Omental fat pad (tissue), 4 donors: Measurements from ENCODE around the gene MYO16. TPM values are rescaled to one million over a fixed set of nuclear protein-coding genes. Genes with fewer than 3 reads are reported as not detected.
A peak's percentile ranks its signal among the peaks of the same experiment; 100 is the strongest.
"Not testable (repeated sequence)": the region's sequence is repeated elsewhere in the genome, so short reads cannot be mapped to it uniquely, and the experiment has no call there.

Experiments used
- ATAC-seq: fragments of 150-250 bp; one replicate; pipeline ENCODE4 v1.9.1; 2016; ENCODE audit warnings: mild to moderate bottlenecking, moderate library complexity; ENCODE audit not compliant: low FRiP score
- DNase-seq: peaks from one replicate; pipeline ENCODE4 v3.0.0-alpha.2; 2019; ENCODE audit warnings: low spot score
- CTCF ChIP-seq, 3 donors: fragments of 450-650 bp; IDR thresholded peaks; one replicate each; pipeline ENCODE4 v1.5.1; 2016 to 2017; ENCODE audit warnings: antibody characterized with exemption in 3 of 3, mild to moderate bottlenecking in 3 of 3, moderate library complexity in 2 of 3
- total RNA-seq, 4 donors: library from RNA; depleted of rRNA; stranded (reverse); fragments of >200 nt; gene quantifications; one replicate each; pipeline ENCODE4 v1.1.0, GENCODE V29; 2016

Gene MYO16
- total RNA-seq, 4 donors from 2014 or later = 0.48 to 1.9 (median 0.93) TPM; not detected in 1

- no peak for ATAC-seq
- TF ChIP-seq CTCF (IDR thresholded peaks at IDR 0.05) = no peak
Observed at GRCh38 chr13:108889324-108889984, 260.0 kb downstream of the MYO16 start.

GRCh38 chr13:108895220-108895704 lies 265.9 kb downstream of the MYO16 start:
- no peak for ATAC-seq
- no peak for DNase-seq
- no peak for TF ChIP-seq CTCF (IDR thresholded peaks at IDR 0.05)

More at GRCh38 chr13:108889324-108889984, 260.0 kb downstream of the MYO16 start:
- DNase-seq = no peak

GRCh38 chr13:108897955-108898354 lies 268.5 kb downstream of the MYO16 start:
- DNase-seq (no peak), ATAC-seq (no peak)
- no peak for TF ChIP-seq CTCF (IDR thresholded peaks at IDR 0.05)

- ATAC-seq (peak; percentile 82), DNase-seq (no peak)
- TF ChIP-seq CTCF (IDR thresholded peaks at IDR 0.05) = no peak
Observed at GRCh38 chr13:108902405-108903155, 273.2 kb downstream of the MYO16 start.

- no peak for DNase-seq
Observed at GRCh38 chr13:108903613-108904012, 274.2 kb downstream of the MYO16 start.

GRCh38 chr13:108911807-108912206 lies 282.4 kb downstream of the MYO16 start:
- no peak for TF ChIP-seq CTCF (IDR thresholded peaks at IDR 0.05)
- ATAC-seq (no peak), DNase-seq (no peak)

More at GRCh38 chr13:108903613-108904012, 274.2 kb downstream of the MYO16 start:
- no peak for TF ChIP-seq CTCF (IDR thresholded peaks at IDR 0.05)
- no peak for ATAC-seq

GRCh38 chr13:108913731-108914130 lies 284.3 kb downstream of the MYO16 start:
- DNase-seq = not testable (repeated sequence)

More at GRCh38 chr13:108913731-108914130, 284.3 kb downstream of the MYO16 start:
- ATAC-seq = not testable (repeated sequence)
